Effector CD8-positive, alpha-beta T cell (primary cell): ENCODE measurements around the gene TRPM2.

Source experiments
- DNase-seq: peaks from one replicate; lab custom pipeline; 2025; lab: John Stamatoyannopoulos, UW

Gene TRPM2

GRCh38 chr21:44483288-44484237, 130.1 kb downstream of the TRPM2 start:
- no peak for DNase-seq

GRCh38 chr21:44484498-44485253, 131.3 kb downstream of the TRPM2 start:
- no peak for DNase-seq

- DNase-seq, result peak; percentile 38
These were observed 131.9 kb downstream of the TRPM2 start for GRCh38 chr21:44485254-44485793.

GRCh38 chr21:44485796-44486195, 132.4 kb downstream of the TRPM2 start:
- no peak for DNase-seq

- no peak for DNase-seq
These were observed 132.9 kb downstream of the TRPM2 start for GRCh38 chr21:44486302-44486701.

GRCh38 chr21:44487831-44488230, 134.4 kb downstream of the TRPM2 start:
- DNase-seq, result no peak

- DNase-seq, result no peak
These were observed 136.5 kb downstream of the TRPM2 start for GRCh38 chr21:44489962-44490361.

GRCh38 chr21:44490405-44490804, 137.0 kb downstream of the TRPM2 start:
- no peak for DNase-seq

- DNase-seq, result no peak
These were observed 137.4 kb downstream of the TRPM2 start for GRCh38 chr21:44490816-44491215.
